ENCODE data around the gene WNT7A.

The WNT7A gene

GRCh38 chr3:13767896-13768295, 112.0 kb downstream of the WNT7A start:
- DNase-seq, result no peak

GRCh38 chr3:13767030-13767429, 112.8 kb downstream of the WNT7A start:
- DNase-seq, result no peak

Measured in NCI-H526 treated with DMSO at 0.1 percent for 48 hours (cell line).